Measurements from ENCODE around the gene TCAIM. TPM values are rescaled to one million over a fixed set of nuclear protein-coding genes. Genes with fewer than 3 reads are reported as not detected.
"Not testable (repeated sequence)": the region's sequence is repeated elsewhere in the genome, so short reads cannot be mapped to it uniquely, and the experiment has no call there.

The TCAIM gene
- polyA plus RNA-seq, 1 experiment: 10.1 TPM

GRCh38 chr3:44387404-44387803 is 48.8 kb downstream of the TCAIM start:
- no peak for TF ChIP-seq CTCF (IDR thresholded peaks at IDR 0.05; ENCODE audit: insufficient read depth, low read depth, low read length)
- POLR2A ChIA-PET: no interaction called here
- H3K36me3 ChIP-seq (ENCODE audit: control insufficient read depth, insufficient read depth, low read length): peaks cover 1% of the 10 kb centered on the region; the same call in 1 of the 2 replicates
- CTCF ChIA-PET: interaction anchor here (0.6 kb wide), 2 partner anchors 9 to 55 kb away, joined by 3 to 5 read pairs; no protein-coding TSS in a partner anchor
- H3K4me3 ChIP-seq (ENCODE audit: low read depth, low read length): no peak overlapping the region
- no peaks in the 10 kb centered on the region for H3K27me3 ChIP-seq (ENCODE audit: control insufficient read depth, insufficient read depth, low read length)
- no peak for DNase-seq (ENCODE audit: low read depth)

- ChIA-PET POLR2A (no interaction called here), CTCF (no interaction called here)
- Histone ChIP-seq H3K4me3 (ENCODE audit: low read depth, low read length) (no peak overlapping the region), H3K36me3 (ENCODE audit: control insufficient read depth, insufficient read depth, low read length) (no peaks in the 10 kb centered on the region), H3K27me3 (ENCODE audit: control insufficient read depth, insufficient read depth, low read length) (no peaks in the 10 kb centered on the region)
- TF ChIP-seq CTCF (IDR thresholded peaks at IDR 0.05; ENCODE audit: insufficient read depth, low read depth, low read length): no peak
- no peak for DNase-seq (ENCODE audit: low read depth)
Measured at GRCh38 chr3:44392489-44392888, 53.9 kb downstream of the TCAIM start.

- DNase-seq (ENCODE audit: low read depth): no peak
- ChIA-PET CTCF (interaction anchor here (0.7 kb wide), 1 partner anchor 8 kb away, joined by 5 read pairs; no protein-coding TSS in a partner anchor), POLR2A (no interaction called here)
- Histone ChIP-seq H3K36me3 (ENCODE audit: control insufficient read depth, insufficient read depth, low read length) (peaks cover under 1% of the 10 kb centered on the region; the same call in 1 of the 2 replicates), H3K4me3 (ENCODE audit: low read depth, low read length) (no peak overlapping the region), H3K27me3 (ENCODE audit: control insufficient read depth, insufficient read depth, low read length) (no peaks in the 10 kb centered on the region)
- TF ChIP-seq CTCF (IDR thresholded peaks at IDR 0.05; ENCODE audit: insufficient read depth, low read depth, low read length): no peak
Measured at GRCh38 chr3:44395714-44396113, 57.1 kb downstream of the TCAIM start.

GRCh38 chr3:44396200-44397171 is 57.9 kb downstream of the TCAIM start:
- POLR2A ChIA-PET: no interaction called here
- Histone ChIP-seq H3K4me3 (ENCODE audit: low read depth, low read length) (no peak overlapping the region), H3K27me3 (ENCODE audit: control insufficient read depth, insufficient read depth, low read length) (no peaks in the 10 kb centered on the region), H3K36me3 (ENCODE audit: control insufficient read depth, insufficient read depth, low read length) (peaks cover 2% of the 10 kb centered on the region; the same call in 1 of the 2 replicates)
- DNase-seq (ENCODE audit: low read depth): no peak
- no peak for TF ChIP-seq CTCF (IDR thresholded peaks at IDR 0.05; ENCODE audit: insufficient read depth, low read depth, low read length)
- CTCF ChIA-PET: interaction anchor here (0.6 to 0.7 kb wide), 2 partner anchors 9 to 126 kb away, joined by 3 to 5 read pairs; no protein-coding TSS in a partner anchor

- POLR2A ChIA-PET, CTCF ChIA-PET: not testable (repeated sequence)
Measured at GRCh38 chr3:44398271-44398670, 59.7 kb downstream of the TCAIM start.

More at GRCh38 chr3:44398271-44398670, 59.7 kb downstream of the TCAIM start:
- H3K4me3 ChIP-seq (ENCODE audit: low read depth, low read length); DNase-seq (ENCODE audit: low read depth); H3K36me3 ChIP-seq (ENCODE audit: control insufficient read depth, insufficient read depth, low read length); H3K27me3 ChIP-seq (ENCODE audit: control insufficient read depth, insufficient read depth, low read length): not testable (repeated sequence)
